Urothelium cell line (cell line): ENCODE data around the gene RLBP1.
A peak's percentile ranks its signal among the peaks of the same experiment; 100 is the strongest.

Experiments used
- DNase-seq: peaks from one replicate; pipeline ENCODE4 v3.0.0; 2011; ENCODE audit warnings: low spot score, mixed read lengths
- FAIRE-seq: peaks from 2 replicates; lab custom pipeline; 2011; peaks lifted over from hg19 to GRCh38; lab: Jason Lieb, UNC

RLBP1 gene

GRCh38 chr15:89179966-89180875, 41.2 kb downstream of the RLBP1 start:
- FAIRE-seq: no peak
- no peak for DNase-seq

- DNase-seq (no peak), FAIRE-seq (no peak)
These were observed 42.9 kb downstream of the RLBP1 start for GRCh38 chr15:89178307-89178977.

DNA sequence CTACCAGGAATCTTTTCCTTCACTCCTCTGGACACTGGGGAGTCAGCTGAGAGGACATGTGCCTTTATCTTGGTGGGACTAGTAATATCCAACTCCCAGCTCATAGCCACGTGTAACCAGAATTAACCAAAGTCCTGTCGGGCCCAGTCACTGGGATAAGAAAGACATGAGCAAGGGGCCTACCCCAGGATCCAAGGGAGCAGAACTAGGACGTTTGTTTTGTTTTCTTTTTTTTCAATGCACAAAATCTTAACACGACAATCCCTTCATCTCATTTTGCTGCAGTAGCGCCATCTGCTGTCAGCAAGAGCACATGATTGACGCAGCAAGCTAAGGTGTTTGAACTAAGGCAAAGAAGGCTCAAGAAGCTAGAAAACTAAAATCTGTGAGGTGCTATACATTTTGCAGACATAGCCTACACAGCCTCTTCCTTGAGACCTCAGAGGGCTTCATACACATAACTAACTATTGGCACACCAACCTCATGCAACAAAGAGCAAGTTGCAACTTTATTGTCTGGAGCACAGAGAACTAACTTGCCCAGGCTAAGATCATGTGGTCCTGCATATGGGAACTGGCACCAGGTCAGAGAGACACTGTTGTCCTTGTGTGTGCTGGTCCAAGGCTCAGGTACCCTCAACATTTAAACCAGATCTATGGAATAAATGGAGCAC, 43.6 kb downstream of the RLBP1 start:
- no peak for FAIRE-seq
- peak; percentile 65 for DNase-seq

- no peak for FAIRE-seq
- DNase-seq: no peak
These were observed 44.3 kb downstream of the RLBP1 start for GRCh38 chr15:89177116-89177515.

DNA sequence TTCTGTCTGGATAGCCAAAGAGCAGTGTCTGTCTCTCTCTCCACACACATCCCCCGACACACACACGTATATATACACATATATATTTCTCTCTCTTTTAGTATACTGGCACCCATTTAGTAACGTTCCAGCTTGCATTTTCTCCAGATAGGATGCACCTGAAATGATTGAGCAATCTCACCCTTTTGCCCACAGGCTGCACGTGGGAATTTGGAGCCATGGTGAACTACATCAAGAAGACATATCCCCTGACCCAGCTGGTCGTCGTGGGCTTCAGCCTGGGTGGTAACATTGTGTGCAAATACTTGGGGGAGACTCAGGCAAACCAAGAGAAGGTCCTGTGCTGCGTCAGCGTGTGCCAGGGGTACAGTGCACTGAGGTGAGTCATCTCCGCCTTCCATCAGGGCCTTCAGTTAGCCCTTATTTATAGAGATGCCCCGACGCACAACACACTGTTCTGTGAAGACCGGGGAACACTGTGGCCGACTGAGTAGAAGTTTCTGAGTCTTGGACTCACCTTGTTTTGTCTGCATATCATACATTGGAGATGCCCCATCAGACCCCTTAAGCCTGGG, 45.7 kb downstream of the RLBP1 start:
- FAIRE-seq (no peak), DNase-seq (no peak)

DNA sequence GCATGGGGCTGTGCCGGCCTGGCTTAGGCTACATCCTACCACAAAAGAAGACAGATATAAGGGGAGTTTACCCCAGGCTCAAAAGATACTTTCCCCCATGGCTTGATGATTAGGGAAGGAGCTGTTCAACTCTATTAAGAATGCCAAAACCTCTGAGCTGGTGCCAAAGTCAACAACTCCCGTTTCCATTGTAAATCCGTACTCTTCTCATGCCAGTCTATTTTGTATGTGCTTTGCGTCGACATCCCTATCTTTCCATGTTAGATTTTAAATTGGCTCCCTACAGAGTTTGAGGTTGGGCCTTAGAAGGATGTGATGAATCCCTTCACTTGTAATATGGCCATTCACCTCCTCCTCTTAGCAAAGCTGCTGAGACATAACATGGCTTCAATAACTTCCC, 46.9 kb downstream of the RLBP1 start:
- no peak for FAIRE-seq

GRCh38 chr15:89172921-89173320, 48.5 kb downstream of the RLBP1 start:
- FAIRE-seq (no peak), DNase-seq (no peak)

More for the DNA sequence above, 46.9 kb downstream of the RLBP1 start:
- no peak for DNase-seq

GRCh38 chr15:89171136-89172072, 50.0 kb downstream of the RLBP1 start:
- DNase-seq (peak; percentile 33), FAIRE-seq (no peak)

- DNase-seq: no peak
These were observed 51.0 kb downstream of the RLBP1 start for GRCh38 chr15:89170364-89170763.

DNA sequence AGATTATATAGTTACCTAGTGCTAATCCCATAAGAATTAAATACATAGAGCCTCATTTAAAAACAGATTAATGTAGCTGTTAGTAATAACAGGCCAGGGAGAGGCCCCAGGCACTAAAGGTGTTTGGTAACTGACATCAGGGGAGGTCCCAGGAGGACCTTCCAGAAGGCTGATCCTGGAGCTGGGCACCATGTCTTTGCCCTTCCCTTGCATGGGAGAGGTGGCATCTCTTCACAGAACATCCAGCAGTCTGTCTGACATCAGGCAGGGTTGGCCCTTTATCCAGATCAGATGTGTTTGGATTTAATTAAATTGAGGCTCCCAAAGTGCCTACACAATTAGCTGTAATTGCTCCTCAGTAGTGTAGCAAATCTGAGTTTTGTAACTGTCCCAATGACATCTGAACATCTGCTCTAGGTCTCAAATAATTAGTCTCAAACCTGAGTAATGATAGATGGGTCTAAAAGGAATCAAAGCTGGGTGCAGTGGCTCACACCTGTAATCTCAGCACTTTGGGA, 53.0 kb downstream of the RLBP1 start:
- DNase-seq: no peak
- FAIRE-seq: no peak

More at GRCh38 chr15:89170364-89170763, 51.0 kb downstream of the RLBP1 start:
- FAIRE-seq: no peak

DNA sequence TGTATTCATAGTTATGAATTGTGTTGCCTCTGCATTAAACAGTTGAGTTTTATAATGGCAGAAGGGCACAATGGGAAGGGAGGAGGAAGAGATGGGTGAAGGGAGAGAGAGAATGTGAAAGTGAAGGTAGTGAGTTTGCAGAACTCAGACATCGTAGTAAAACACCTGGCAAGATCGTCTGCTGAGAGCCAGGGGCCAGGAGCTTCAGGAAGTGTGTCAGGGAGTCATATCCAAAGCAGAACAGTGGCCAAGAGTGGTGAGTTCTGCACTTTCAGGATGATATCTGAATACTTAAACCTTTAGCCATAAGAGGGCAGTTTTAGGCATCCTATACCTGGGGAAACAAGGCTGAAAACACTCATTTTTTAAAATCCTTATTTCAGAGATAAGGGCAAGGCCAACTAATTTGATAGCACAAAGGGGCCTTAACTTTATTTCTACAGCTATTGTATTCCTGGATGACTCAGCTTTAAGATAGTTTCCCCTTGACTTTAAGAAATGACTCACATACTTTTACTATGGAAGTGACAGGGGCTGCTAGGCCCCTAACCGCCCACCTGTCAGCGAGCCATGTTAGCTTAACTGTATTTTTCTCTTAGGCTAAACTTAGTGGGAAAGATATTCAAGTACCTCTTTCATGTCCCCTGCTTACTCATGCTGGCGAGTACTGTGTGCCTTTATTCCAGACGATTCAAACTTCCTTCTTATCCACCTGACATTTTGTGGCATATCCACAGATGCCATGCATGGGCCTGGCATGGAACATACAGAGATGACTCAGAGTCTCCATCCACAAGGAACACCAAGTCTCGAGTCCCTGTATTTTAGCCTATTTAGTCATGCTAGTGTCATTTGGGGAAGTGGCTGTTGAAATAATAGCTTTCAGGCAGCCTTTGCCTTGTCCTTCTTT, 53.9 kb downstream of the RLBP1 start:
- peak; percentile 85 for DNase-seq
- FAIRE-seq: peak; percentile 20

- FAIRE-seq (no peak), DNase-seq (no peak)
These were observed 55.7 kb downstream of the RLBP1 start for GRCh38 chr15:89165677-89166076.

- FAIRE-seq: no peak
- no peak for DNase-seq
These were observed 56.6 kb downstream of the RLBP1 start for GRCh38 chr15:89164712-89165211.

GRCh38 chr15:89163271-89164055, 57.9 kb downstream of the RLBP1 start:
- FAIRE-seq (no peak), DNase-seq (no peak)

GRCh38 chr15:89161666-89162065, 59.7 kb downstream of the RLBP1 start:
- FAIRE-seq (no peak), DNase-seq (no peak)
